ENCODE data around the gene TSPAN9.
A peak's percentile ranks its signal among the peaks of the same experiment; 100 is the strongest.

Gene TSPAN9

GRCh38 chr12:3042394-3042793, 34.8 kb upstream of the TSPAN9 start:
- Histone ChIP-seq H3K4me1 (ENCODE audit: control insufficient read depth, low read length) (peaks cover 16% of the 10 kb centered on the region), H3K9me2 (replicated peaks; ENCODE audit: control insufficient read depth, low read length) (no peaks in the 10 kb centered on the region), H3K36me3 (ENCODE audit: control insufficient read depth, low read length) (no peaks in the 10 kb centered on the region; the same call in 1 of the 2 replicates), H3K4me3 (ENCODE audit: low read length) (no peak overlapping the region; the same call in 1 of the 2 replicates), H3K9me3 (ENCODE audit: control insufficient read depth, insufficient read depth, low read length) (no peaks in the 10 kb centered on the region), H3K27ac (ENCODE audit: low read depth, low read length) (no peak overlapping the region), H3K4me2 (ENCODE audit: low read length) (peak overlapping the region; percentile 46), H3K79me2 (ENCODE audit: control insufficient read depth, low read length) (no peaks in the 10 kb centered on the region), H3F3A (ENCODE audit: control insufficient read depth, insufficient read depth) (no peaks in the 10 kb centered on the region), H3K27me3 (ENCODE audit: control insufficient read depth, low read length) (no peaks in the 10 kb centered on the region), H4K20me1 (ENCODE audit: control insufficient read depth, insufficient read depth, low read depth, low read length) (no peaks in the 10 kb centered on the region)
- TF ChIP-seq CTCF (IDR thresholded peaks at IDR 0.05; ENCODE audit: low read depth, low read length, poor library complexity, severe bottlenecking) (no peak), EZH2phosphoT487 (IDR thresholded peaks at IDR 0.05; ENCODE audit: borderline replicate concordance, low read length) (no peak)

DNA sequence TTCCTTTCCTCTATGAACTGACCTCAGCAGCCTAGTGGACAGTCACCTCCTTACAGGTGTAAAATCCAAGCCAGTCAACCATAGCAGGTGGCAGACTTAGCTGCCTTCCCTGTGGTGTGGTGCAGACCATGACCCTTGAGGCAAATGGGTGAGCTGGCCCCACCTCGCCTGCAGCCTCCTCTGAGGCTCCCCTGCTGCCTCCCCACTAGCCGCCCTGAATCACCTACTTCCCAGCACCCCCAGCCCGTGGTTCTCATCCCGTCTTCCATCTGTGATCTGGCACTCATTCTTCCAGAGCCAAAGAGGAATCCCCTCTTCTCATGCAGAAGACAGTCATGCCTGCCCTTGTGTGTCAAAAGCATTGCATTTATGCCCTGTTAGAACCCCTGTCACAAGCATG, 34.4 kb upstream of the TSPAN9 start:
- H3K4me3 ChIP-seq (ENCODE audit: low read length) = no peak overlapping the region
- H3F3A ChIP-seq (ENCODE audit: control insufficient read depth, insufficient read depth) = no peaks in the 10 kb centered on the region
- peak overlapping the region; percentile 46 for H3K4me2 ChIP-seq (ENCODE audit: low read length)
- H3K36me3 ChIP-seq (ENCODE audit: control insufficient read depth, low read length) = no peaks in the 10 kb centered on the region; the same call in 1 of the 2 replicates
- H3K27ac ChIP-seq (ENCODE audit: low read depth, low read length) = no peak overlapping the region
- H3K9me3 ChIP-seq (ENCODE audit: control insufficient read depth, insufficient read depth, low read length) = no peaks in the 10 kb centered on the region
- no peaks in the 10 kb centered on the region for H3K27me3 ChIP-seq (ENCODE audit: control insufficient read depth, low read length)
- H3K4me1 ChIP-seq (ENCODE audit: control insufficient read depth, low read length) = peaks cover 16% of the 10 kb centered on the region
- H4K20me1 ChIP-seq (ENCODE audit: control insufficient read depth, insufficient read depth, low read depth, low read length) = no peaks in the 10 kb centered on the region
- H3K9me2 ChIP-seq (replicated peaks; ENCODE audit: control insufficient read depth, low read length) = no peaks in the 10 kb centered on the region
- H3K79me2 ChIP-seq (ENCODE audit: control insufficient read depth, low read length) = no peaks in the 10 kb centered on the region
- TF ChIP-seq EZH2phosphoT487 (IDR thresholded peaks at IDR 0.05; ENCODE audit: borderline replicate concordance, low read length) = no peak
- TF ChIP-seq CTCF (IDR thresholded peaks at IDR 0.05; ENCODE audit: low read depth, low read length, poor library complexity, severe bottlenecking) = no peak

GRCh38 chr12:3043406-3043805, 33.8 kb upstream of the TSPAN9 start:
- no peak overlapping the region for H3K4me2 ChIP-seq (ENCODE audit: low read length)
- TF ChIP-seq CTCF (IDR thresholded peaks at IDR 0.05; ENCODE audit: low read depth, low read length, poor library complexity, severe bottlenecking) (no peak), EZH2phosphoT487 (IDR thresholded peaks at IDR 0.05; ENCODE audit: borderline replicate concordance, low read length) (no peak)
- H3K79me2 ChIP-seq (ENCODE audit: control insufficient read depth, low read length) = no peaks in the 10 kb centered on the region
- no peaks in the 10 kb centered on the region for H4K20me1 ChIP-seq (ENCODE audit: control insufficient read depth, insufficient read depth, low read depth, low read length)
- H3K9me3 ChIP-seq (ENCODE audit: control insufficient read depth, insufficient read depth, low read length) = no peaks in the 10 kb centered on the region
- no peaks in the 10 kb centered on the region for H3F3A ChIP-seq (ENCODE audit: control insufficient read depth, insufficient read depth)
- no peaks in the 10 kb centered on the region for H3K9me2 ChIP-seq (replicated peaks; ENCODE audit: control insufficient read depth, low read length)
- peaks cover 2% of the 10 kb centered on the region for H3K27me3 ChIP-seq (ENCODE audit: control insufficient read depth, low read length)
- no peak overlapping the region for H3K4me3 ChIP-seq (ENCODE audit: low read length)
- H3K36me3 ChIP-seq (ENCODE audit: control insufficient read depth, low read length) = no peaks in the 10 kb centered on the region; the same call in 1 of the 2 replicates
- peaks cover 16% of the 10 kb centered on the region for H3K4me1 ChIP-seq (ENCODE audit: control insufficient read depth, low read length)
- no peak overlapping the region for H3K27ac ChIP-seq (ENCODE audit: low read depth, low read length)

All from DOHH2 (cell line).